Neural cell (in vitro differentiated cells): Measurements from ENCODE around the gene SLC23A1. TPM values are rescaled to one million over a fixed set of nuclear protein-coding genes. Genes with fewer than 3 reads are reported as not detected.
"Not testable (repeated sequence)": the region's sequence is repeated elsewhere in the genome, so short reads cannot be mapped to it uniquely, and the experiment has no call there.

Experiments used
- H2AFZ ChIP-seq: fragments of 200-600, 300-800 bp; sonication (generic), shearing (Covaris generic); 2 replicates; pipeline ENCODE4 v1.6.0; 2014; ENCODE audit warnings: low read depth, mild to moderate bottlenecking, antibody characterized with exemption, low read length, moderate library complexity
- H3F3A ChIP-seq: fragments of 200-600 bp; shearing (Covaris generic); 2 replicates; pipeline ENCODE4 v1.6.1; 2016; ENCODE audit warnings: mild to moderate bottlenecking, moderate library complexity, mixed read lengths, antibody characterized with exemption, low read length; ENCODE audit not compliant: insufficient read depth, poor library complexity, severe bottlenecking
- H3K27ac ChIP-seq: fragments of 200-600, 300-800 bp; sonication (generic), shearing (Covaris generic); 2 replicates; pipeline ENCODE4 v1.5.1; 2014; ENCODE audit warnings: mild to moderate bottlenecking, low read length, moderate library complexity
- H3K27me3 ChIP-seq: fragments of 300-800, 200-600 bp; sonication (generic), shearing (Covaris generic); 2 replicates; pipeline ENCODE4 v1.6.0; 2014; ENCODE audit warnings: mild to moderate bottlenecking, low read depth, low read length, moderate library complexity; ENCODE audit not compliant: insufficient read depth
- H3K36me3 ChIP-seq: fragments of 300-800, 200-600 bp; sonication (generic), shearing (Covaris generic); 2 replicates; pipeline ENCODE4 v1.5.1; 2014; ENCODE audit warnings: mild to moderate bottlenecking, antibody characterized with exemption, low read length, moderate library complexity; ENCODE audit not compliant: insufficient read depth
- H3K4me2 ChIP-seq: fragments of 300-800, 200-600 bp; sonication (generic), shearing (Covaris generic); 2 replicates; pipeline ENCODE4 v1.6.0; 2014; ENCODE audit warnings: mild to moderate bottlenecking, low read length
- H3K4me3 ChIP-seq: fragments of 300-800, 200-600 bp; sonication (generic), shearing (Covaris generic); 2 replicates; pipeline ENCODE4 v1.5.1; 2014; ENCODE audit warnings: mild to moderate bottlenecking, low read length, moderate library complexity
- H3K79me2 ChIP-seq: fragments of 200-600 bp; shearing (Covaris generic); replicated peaks from 2 replicates; pipeline ENCODE4 v1.6.0; 2014; ENCODE audit warnings: mild to moderate bottlenecking, low read length, moderate library complexity; ENCODE audit not compliant: insufficient read depth
- H3K9ac ChIP-seq: fragments of 300-800, 200-600 bp; sonication (generic), shearing (Covaris generic); 2 replicates; pipeline ENCODE4 v1.6.1; 2016; ENCODE audit warnings: mild to moderate bottlenecking, low read length, mixed read lengths
- H3K9me2 ChIP-seq: fragments of 200-600 bp; shearing (Covaris generic); 2 replicates; pipeline ENCODE4 v1.6.1; 2016; ENCODE audit warnings: mild to moderate bottlenecking, low read length, mixed read lengths; ENCODE audit not compliant: insufficient read depth
- H3K9me3 ChIP-seq: fragments of 200-600, 300-800 bp; sonication (generic), shearing (Covaris generic); 2 replicates; pipeline ENCODE4 v1.6.1; 2016; ENCODE audit warnings: mild to moderate bottlenecking, mixed run types, low read length, moderate library complexity, mixed read lengths
- H4K20me1 ChIP-seq: fragments of 200-600 bp; shearing (Covaris generic); 2 replicates; pipeline ENCODE4 v1.6.1; 2016; ENCODE audit warnings: mild to moderate bottlenecking, mixed run types; ENCODE audit not compliant: insufficient read depth
- EP300 ChIP-seq: fragments of 450-650 bp; conservative IDR thresholded peaks from 2 replicates; pipeline ENCODE4 v1.6.1; 2014; ENCODE audit warnings: antibody characterized with exemption, mild to moderate bottlenecking, moderate library complexity; ENCODE audit not compliant: poor library complexity, severe bottlenecking
- EZH2 ChIP-seq: fragments of 200-600, 300-800 bp; shearing (Covaris generic), sonication (generic); IDR thresholded peaks from 2 replicates; pipeline ENCODE4 v1.6.1; 2014; ENCODE audit warnings: antibody characterized with exemption, low read length, borderline replicate concordance, mild to moderate bottlenecking; ENCODE audit not compliant: insufficient read depth, poor library complexity, severe bottlenecking
- MXI1 ChIP-seq: fragments of 450-650 bp; conservative IDR thresholded peaks from 2 replicates; pipeline ENCODE4 v1.6.1; 2014; ENCODE audit warnings: antibody characterized with exemption, mild to moderate bottlenecking; ENCODE audit not compliant: poor library complexity, severe bottlenecking
- POLR2AphosphoS5 ChIP-seq: IDR thresholded peaks from 2 replicates; pipeline ENCODE4 v1.6.1; 2012
- RAD21 ChIP-seq: fragments of 450-650 bp; conservative IDR thresholded peaks from 2 replicates; pipeline ENCODE4 v1.6.1; 2014; ENCODE audit warnings: antibody characterized with exemption, mild to moderate bottlenecking, moderate library complexity
- SMC3 ChIP-seq: fragments of 450-650 bp; conservative IDR thresholded peaks from 2 replicates; pipeline ENCODE4 v1.6.1; 2014; ENCODE audit warnings: antibody characterized with exemption, mild to moderate bottlenecking, moderate library complexity; ENCODE audit not compliant: poor library complexity
- TAF1 ChIP-seq: IDR thresholded peaks from 2 replicates; pipeline ENCODE4 v1.6.1; 2012; ENCODE audit warnings: low read depth
- polyA plus RNA-seq: library from polyadenylated mRNA; depleted of rRNA; stranded (reverse); fragments of >200 nt; gene quantifications from 2 replicates; pipeline ENCODE4 v1.2.3, GENCODE V29; 2014
- TF ChIP-seq, protein P1 (sequence below): IDR thresholded peaks from 2 replicates; pipeline ENCODE4 v1.6.1; 2012; ENCODE audit warnings: borderline replicate concordance
- TF ChIP-seq, protein P2 (sequence below): fragments of 450-650 bp; IDR thresholded peaks from 2 replicates; pipeline ENCODE4 v1.5.1; 2014; ENCODE audit warnings: antibody characterized with exemption, mild to moderate bottlenecking, moderate library complexity; ENCODE audit not compliant: poor library complexity, severe bottlenecking

The SLC23A1 gene
- polyA plus RNA-seq, 1 donor from 2014 or later, result not detected

DNA sequence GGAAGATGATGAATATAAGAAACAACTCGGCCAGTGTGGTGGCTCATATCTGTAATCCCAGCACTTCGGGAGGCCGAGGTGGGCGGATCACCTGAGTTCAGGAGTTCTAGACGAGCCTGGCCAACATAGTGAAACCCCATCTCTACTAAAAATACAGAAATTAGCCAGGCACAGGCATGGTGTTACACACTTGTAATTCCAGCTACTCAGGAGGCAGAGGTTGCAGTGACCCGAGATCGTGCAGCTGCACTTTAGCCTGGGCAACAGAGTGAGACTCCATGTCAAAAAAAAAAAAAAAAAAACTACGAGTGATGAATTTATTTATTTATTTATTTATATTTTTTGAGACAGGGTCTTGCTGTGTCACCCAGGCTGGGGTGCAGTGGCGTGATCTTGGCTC lies 35.2 kb downstream of the SLC23A1 start:
- not testable (repeated sequence) for H3K36me3 ChIP-seq, H3K9me2 ChIP-seq, H2AFZ ChIP-seq, H3K27ac ChIP-seq, H3K4me3 ChIP-seq, H3K9ac ChIP-seq, H3K4me2 ChIP-seq, H3K9me3 ChIP-seq, H3F3A ChIP-seq, H3K27me3 ChIP-seq
- Histone ChIP-seq H3K79me2 (peaks cover 92% of the 10 kb centered on the region), H4K20me1 (peaks cover 19% of the 10 kb centered on the region)

DNA sequence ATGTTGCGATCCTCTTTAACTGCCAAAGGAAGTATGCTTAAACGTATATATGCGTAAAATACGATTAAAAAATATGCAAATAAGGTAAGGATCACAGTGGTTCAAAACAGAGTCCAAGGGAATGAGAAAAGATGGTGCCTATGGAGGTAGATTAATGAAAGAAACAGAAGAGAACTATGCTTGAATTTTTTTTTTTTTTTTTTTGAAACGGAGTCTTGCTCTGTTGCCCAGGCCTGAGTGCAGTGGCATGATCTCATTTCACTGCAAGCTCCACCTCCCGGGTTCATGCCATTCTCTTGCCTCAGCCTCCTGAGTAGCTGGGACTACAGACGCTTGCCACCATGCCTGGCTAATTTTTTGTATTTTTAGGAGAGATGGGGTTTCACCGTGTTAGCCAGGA lies 37.7 kb downstream of the SLC23A1 start:
- not testable (repeated sequence) for H3F3A ChIP-seq
- H4K20me1 ChIP-seq, result peaks cover 19% of the 10 kb centered on the region

DNA sequence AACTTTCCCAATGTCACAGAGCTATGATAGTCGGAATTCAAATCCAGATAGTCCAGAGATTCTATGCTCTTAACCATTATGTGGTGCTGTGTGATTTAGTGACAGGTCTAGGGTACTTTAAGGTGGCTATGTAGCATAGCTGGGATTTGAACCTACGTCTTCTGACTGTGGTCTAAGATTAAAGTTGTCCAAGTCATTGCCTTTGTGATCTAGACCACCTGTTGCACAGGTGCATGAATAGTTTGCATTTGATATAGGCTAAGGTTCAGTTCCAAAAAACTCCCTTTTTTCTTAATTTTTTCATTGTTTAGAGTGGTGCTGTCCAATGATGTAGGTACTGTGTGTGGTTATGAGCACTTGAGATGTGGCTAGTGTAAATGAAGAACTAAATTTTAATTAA lies 38.9 kb downstream of the SLC23A1 start:
- no peaks in the 10 kb centered on the region for H3K27me3 ChIP-seq
- H4K20me1 ChIP-seq, result peaks cover 19% of the 10 kb centered on the region
- peak overlapping the region; percentile 98 for H3K4me3 ChIP-seq
- H3K36me3 ChIP-seq, result no peaks in the 10 kb centered on the region
- no peaks in the 10 kb centered on the region for H3K9me3 ChIP-seq
- TF ChIP-seq, protein P1, sequence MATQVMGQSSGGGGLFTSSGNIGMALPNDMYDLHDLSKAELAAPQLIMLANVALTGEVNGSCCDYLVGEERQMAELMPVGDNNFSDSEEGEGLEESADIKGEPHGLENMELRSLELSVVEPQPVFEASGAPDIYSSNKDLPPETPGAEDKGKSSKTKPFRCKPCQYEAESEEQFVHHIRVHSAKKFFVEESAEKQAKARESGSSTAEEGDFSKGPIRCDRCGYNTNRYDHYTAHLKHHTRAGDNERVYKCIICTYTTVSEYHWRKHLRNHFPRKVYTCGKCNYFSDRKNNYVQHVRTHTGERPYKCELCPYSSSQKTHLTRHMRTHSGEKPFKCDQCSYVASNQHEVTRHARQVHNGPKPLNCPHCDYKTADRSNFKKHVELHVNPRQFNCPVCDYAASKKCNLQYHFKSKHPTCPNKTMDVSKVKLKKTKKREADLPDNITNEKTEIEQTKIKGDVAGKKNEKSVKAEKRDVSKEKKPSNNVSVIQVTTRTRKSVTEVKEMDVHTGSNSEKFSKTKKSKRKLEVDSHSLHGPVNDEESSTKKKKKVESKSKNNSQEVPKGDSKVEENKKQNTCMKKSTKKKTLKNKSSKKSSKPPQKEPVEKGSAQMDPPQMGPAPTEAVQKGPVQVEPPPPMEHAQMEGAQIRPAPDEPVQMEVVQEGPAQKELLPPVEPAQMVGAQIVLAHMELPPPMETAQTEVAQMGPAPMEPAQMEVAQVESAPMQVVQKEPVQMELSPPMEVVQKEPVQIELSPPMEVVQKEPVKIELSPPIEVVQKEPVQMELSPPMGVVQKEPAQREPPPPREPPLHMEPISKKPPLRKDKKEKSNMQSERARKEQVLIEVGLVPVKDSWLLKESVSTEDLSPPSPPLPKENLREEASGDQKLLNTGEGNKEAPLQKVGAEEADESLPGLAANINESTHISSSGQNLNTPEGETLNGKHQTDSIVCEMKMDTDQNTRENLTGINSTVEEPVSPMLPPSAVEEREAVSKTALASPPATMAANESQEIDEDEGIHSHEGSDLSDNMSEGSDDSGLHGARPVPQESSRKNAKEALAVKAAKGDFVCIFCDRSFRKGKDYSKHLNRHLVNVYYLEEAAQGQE, result no peak
- TF ChIP-seq EZH2, result no peak
- no peak for TF ChIP-seq EP300
- no peak for TF ChIP-seq TAF1
- no peak for TF ChIP-seq MXI1
- TF ChIP-seq, protein P2, sequence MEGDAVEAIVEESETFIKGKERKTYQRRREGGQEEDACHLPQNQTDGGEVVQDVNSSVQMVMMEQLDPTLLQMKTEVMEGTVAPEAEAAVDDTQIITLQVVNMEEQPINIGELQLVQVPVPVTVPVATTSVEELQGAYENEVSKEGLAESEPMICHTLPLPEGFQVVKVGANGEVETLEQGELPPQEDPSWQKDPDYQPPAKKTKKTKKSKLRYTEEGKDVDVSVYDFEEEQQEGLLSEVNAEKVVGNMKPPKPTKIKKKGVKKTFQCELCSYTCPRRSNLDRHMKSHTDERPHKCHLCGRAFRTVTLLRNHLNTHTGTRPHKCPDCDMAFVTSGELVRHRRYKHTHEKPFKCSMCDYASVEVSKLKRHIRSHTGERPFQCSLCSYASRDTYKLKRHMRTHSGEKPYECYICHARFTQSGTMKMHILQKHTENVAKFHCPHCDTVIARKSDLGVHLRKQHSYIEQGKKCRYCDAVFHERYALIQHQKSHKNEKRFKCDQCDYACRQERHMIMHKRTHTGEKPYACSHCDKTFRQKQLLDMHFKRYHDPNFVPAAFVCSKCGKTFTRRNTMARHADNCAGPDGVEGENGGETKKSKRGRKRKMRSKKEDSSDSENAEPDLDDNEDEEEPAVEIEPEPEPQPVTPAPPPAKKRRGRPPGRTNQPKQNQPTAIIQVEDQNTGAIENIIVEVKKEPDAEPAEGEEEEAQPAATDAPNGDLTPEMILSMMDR, result no peak
- no peak for TF ChIP-seq POLR2AphosphoS5
- TF ChIP-seq SMC3, result no peak
- no peak for TF ChIP-seq RAD21
- H3K27ac ChIP-seq, result no peak overlapping the region
- H2AFZ ChIP-seq, result no peak overlapping the region
- H3K9me2 ChIP-seq, result no peaks in the 10 kb centered on the region
- H3K9ac ChIP-seq, result no peak overlapping the region
- no peaks in the 10 kb centered on the region for H3F3A ChIP-seq
- H3K4me2 ChIP-seq, result peak overlapping the region; percentile 13
- H3K79me2 ChIP-seq, result peaks cover 68% of the 10 kb centered on the region

More for the DNA sequence above, 37.7 kb downstream of the SLC23A1 start:
- H3K27ac ChIP-seq, H3K4me3 ChIP-seq, H3K27me3 ChIP-seq, H3K9ac ChIP-seq, H3K4me2 ChIP-seq, H3K36me3 ChIP-seq, H3K9me3 ChIP-seq, H2AFZ ChIP-seq, H3K9me2 ChIP-seq: not testable (repeated sequence)
- H3K79me2 ChIP-seq, result peaks cover 74% of the 10 kb centered on the region
